ENCODE results near the gene DDN. TPM values are rescaled to one million over a fixed set of nuclear protein-coding genes. Genes with fewer than 3 reads are reported as not detected.

Gene DDN
- total RNA-seq, 4 donors from 2014 or later, result 0.19 to 0.40 (median 0.26) TPM

GRCh38 chr12:48981757-48982157 lies 17.4 kb downstream of the DDN start:
- Histone ChIP-seq H3K27ac (no peak overlapping the region), H3K36me3 (no peaks in the 10 kb centered on the region), H3K4me3 (peak overlapping the region in 3 of 4 donors; percentile 1 to 63 (median 43)), H3K9me3 (no peaks in the 10 kb centered on the region), H3K4me1 (peaks cover 39 to 51% (median 40%) of the 10 kb centered on the region in 3 donors), H3K27me3 (peaks cover 24 to 100% (median 34%) of the 10 kb centered on the region in 4 donors)
- WGBS, 2 donors, result 27 to 47% methylated on average over 8 to 10 of the region's 13 CpGs
- intact Hi-C loops (cut with DNase I), result loop anchor here (10.0 kb wide), 1 partner anchor 57 kb away; the partner anchor contains the start of gene FKBP11
- no peak for TF ChIP-seq CTCF (IDR thresholded peaks at IDR 0.05)
- no peak for TF ChIP-seq POLR2A (IDR thresholded peaks at IDR 0.05)
- no peak for DNase-seq

- H3K4me1 ChIP-seq, result peaks cover 39 to 51% (median 40%) of the 10 kb centered on the region in 3 donors
- 1 to 3% methylated on average over 16 to 29 of the region's 91 CpGs for whole genome bisulfite sequencing, 2 donors
- intact Hi-C loops (cut with DNase I), result loop anchor here (10.0 kb wide), 1 partner anchor 56 kb away; the partner anchor contains the start of gene FKBP11
- peaks cover 24 to 100% (median 34%) of the 10 kb centered on the region in 4 donors for H3K27me3 ChIP-seq
- TF ChIP-seq CTCF (IDR thresholded peaks at IDR 0.05) (peak in 1 of 6 experiments; percentile 6), POLR2A (IDR thresholded peaks at IDR 0.05) (no peak)
- H3K9me3 ChIP-seq, result no peaks in the 10 kb centered on the region
- H3K4me3 ChIP-seq, result peak overlapping the region; percentile 1 to 63 (median 40)
- no peak for DNase-seq
- H3K36me3 ChIP-seq, result no peaks in the 10 kb centered on the region
- no peak overlapping the region for H3K27ac ChIP-seq
Measured at GRCh38 chr12:48980953-48981756, 18.0 kb downstream of the DDN start.

GRCh38 chr12:48980389-48980952 lies 18.7 kb downstream of the DDN start:
- intact Hi-C loops (cut with DNase I), result loop anchor here (10.0 kb wide), 1 partner anchor 56 kb away; the partner anchor contains the start of gene FKBP11
- peaks cover 24 to 100% (median 34%) of the 10 kb centered on the region in 4 donors for H3K27me3 ChIP-seq
- peak overlapping the region; percentile 18 to 63 (median 40) for H3K4me3 ChIP-seq
- peaks cover 39 to 49% (median 40%) of the 10 kb centered on the region in 3 donors for H3K4me1 ChIP-seq
- H3K27ac ChIP-seq, result no peak overlapping the region
- DNase-seq, result no peak
- H3K9me3 ChIP-seq, result no peaks in the 10 kb centered on the region
- TF ChIP-seq POLR2A (IDR thresholded peaks at IDR 0.05) (no peak), CTCF (IDR thresholded peaks at IDR 0.05) (no peak)
- 1 to 3% methylated on average over 14 to 20 of the region's 46 CpGs for whole genome bisulfite sequencing, 2 donors
- no peaks in the 10 kb centered on the region for H3K36me3 ChIP-seq

GRCh38 chr12:48979602-48980388 lies 19.4 kb downstream of the DDN start:
- peaks cover 39 to 47% (median 40%) of the 10 kb centered on the region in 3 donors for H3K4me1 ChIP-seq
- H3K36me3 ChIP-seq, result no peaks in the 10 kb centered on the region
- DNase-seq, result no peak
- no peak for TF ChIP-seq POLR2A (IDR thresholded peaks at IDR 0.05)
- no peak for TF ChIP-seq CTCF (IDR thresholded peaks at IDR 0.05)
- no peak overlapping the region for H3K27ac ChIP-seq
- H3K9me3 ChIP-seq, result no peaks in the 10 kb centered on the region
- peaks cover 24 to 100% (median 34%) of the 10 kb centered on the region in 4 donors for H3K27me3 ChIP-seq
- H3K4me3 ChIP-seq, result peak overlapping the region; percentile 18 to 63 (median 40)
- intact Hi-C loops (cut with DNase I), result loop anchor here (10.0 kb wide), 1 partner anchor 55 kb away; the partner anchor contains the start of gene FKBP11
- WGBS, 2 donors, result 0 to 3% methylated on average over 11 to 23 of the region's 55 CpGs

All from esophagus squamous epithelium (tissue), 5 donors.